Subcutaneous adipose tissue (tissue), 4 donors: Measurements from ENCODE around the gene SCN7A. TPM values are rescaled to one million over a fixed set of nuclear protein-coding genes. Genes with fewer than 3 reads are reported as not detected.

Source experiments
- CTCF ChIP-seq: fragments of 450-650 bp; IDR thresholded peaks from one replicate; pipeline ENCODE4 v1.5.1; 2016; ENCODE audit warnings: low read depth, mild to moderate bottlenecking, control low read depth, antibody characterized with exemption, moderate library complexity
- total RNA-seq, 4 donors: library from RNA; depleted of rRNA; stranded (reverse); fragments of >200 nt; gene quantifications; one replicate each; pipeline ENCODE4 v1.1.0, GENCODE V29; 2016

Gene SCN7A
- total RNA-seq, 4 donors from 2014 or later = 4.9 to 17.2 (median 7.9) TPM

DNA sequence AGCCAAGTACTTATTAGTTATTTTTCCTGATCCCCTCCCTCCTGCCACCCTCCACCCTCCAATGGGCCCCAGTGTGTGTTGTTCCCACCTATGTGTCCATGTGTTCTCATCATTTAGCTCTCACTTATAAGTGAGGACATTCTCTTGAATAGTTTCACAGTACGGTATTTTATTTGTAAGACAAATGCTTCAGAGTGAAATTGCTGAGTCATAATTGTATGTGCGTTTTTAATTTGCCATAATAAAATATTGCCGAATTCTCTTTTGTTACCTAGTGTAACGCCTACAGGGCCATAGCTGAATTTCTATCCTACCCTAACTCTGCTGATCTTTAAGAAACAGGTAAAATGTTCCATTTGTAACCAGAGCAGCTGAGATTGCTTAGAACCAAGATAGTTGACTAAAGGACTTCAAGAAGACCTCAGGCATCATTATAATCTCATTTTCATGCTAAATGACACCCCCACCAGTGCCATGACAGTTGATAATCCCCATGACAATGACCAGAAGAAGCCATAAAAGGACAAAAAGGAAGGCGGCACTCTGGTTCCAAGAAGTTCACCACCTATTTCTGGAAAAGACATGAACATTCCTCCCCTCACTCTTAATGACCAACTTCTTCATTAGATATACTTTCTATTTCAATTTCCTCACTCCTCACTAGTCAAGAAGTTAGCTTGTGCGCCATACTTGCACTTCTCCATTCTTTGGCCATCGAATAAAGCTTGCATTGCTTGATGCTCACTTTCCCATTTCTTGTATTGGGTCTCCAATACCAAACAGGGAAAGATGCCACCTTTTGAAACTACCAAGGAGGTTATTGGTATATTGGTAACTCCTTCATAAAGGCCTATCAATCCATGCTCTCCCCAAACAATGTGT, 136.7 kb downstream of the SCN7A start:
- TF ChIP-seq CTCF = no peak

Other genes with a start within 250 kb of the SCN7A start
- 10 to 100 TPM in 3 of 4 donors, 1 to 10 TPM in 1; 8.1 to 18.9 (median 14.9) TPM for gene SCN9A, start 118.3 kb downstream of the SCN7A start, total RNA-seq